ENCODE results near the gene DNAAF5. TPM values are rescaled to one million over a fixed set of nuclear protein-coding genes. Genes with fewer than 3 reads are reported as not detected.
"Not testable (repeated sequence)": the region's sequence is repeated elsewhere in the genome, so short reads cannot be mapped to it uniquely, and the experiment has no call there.

The DNAAF5 gene
- total RNA-seq, 1 donor from 2014 or later = 17.7 TPM

DNA sequence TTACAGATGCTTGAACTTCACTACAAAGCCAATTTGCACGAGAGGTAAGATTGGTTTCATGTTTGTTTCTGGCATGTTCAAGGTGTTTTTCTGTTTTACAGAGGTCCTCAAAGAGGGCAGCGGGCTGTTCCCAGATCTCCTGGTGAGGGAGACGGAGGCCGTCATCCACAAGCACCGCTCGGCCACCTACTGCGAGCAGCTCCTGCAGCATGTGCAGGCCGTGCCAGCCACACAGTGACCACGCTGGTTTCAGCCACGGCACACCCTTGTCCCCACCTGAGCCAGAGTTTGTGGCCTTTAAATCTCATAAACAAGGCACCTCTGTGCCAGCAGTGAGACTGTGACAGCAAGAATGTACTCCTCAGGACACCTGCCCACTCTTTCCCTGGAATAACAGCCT, 58.9 kb downstream of the DNAAF5 start:
- no peak for DNase-seq (ENCODE audit: missing footprints)
- no peak for ATAC-seq
- intact Hi-C loops (cut with DNase I) = loop anchor here (5.0 kb wide), 1 partner anchor 47 kb away; the partner anchor contains the start of gene SUN1

DNA sequence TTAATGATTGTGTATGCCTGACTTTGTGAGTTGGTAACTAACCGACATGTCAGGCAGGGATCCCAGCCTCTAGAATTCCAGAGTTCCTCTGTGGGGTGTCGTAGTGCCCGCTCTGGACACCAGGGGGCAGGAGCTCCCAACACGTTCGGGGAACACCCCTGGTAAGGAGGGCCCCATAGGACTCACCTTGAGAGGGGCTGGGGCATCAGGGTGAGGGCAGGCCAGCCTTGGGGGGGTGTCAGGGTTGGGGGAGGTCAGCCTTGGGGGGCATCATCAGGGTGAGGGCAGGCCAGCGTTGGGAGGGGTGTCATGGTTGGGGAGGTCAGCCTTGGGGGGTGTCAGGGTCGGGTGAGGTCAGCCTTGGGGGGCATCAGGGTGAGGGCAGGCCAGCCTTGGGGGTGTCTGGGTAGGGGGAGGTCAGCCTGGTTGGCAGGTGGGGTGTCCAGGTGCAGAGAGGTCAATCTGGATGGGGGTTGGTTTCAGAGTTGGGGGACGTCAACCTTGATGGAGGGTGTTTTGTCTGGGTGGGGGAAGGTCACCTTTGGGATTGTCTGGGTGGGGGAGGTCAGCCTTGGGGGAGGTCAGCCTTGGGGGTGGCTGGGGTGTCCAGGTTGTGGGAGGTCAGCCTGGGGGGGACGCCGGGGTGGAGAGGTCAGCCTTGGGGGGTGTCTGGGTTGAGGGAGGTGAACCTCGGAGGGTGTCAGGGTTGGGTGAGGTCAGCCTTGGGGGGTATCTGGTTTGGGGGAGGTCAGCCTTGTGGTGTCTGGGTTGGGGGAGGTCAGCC, 60.2 kb downstream of the DNAAF5 start:
- ATAC-seq = peak; percentile 84
- intact Hi-C loops (cut with DNase I) = loop anchor here (1.0 to 5.0 kb wide), 2 partner anchors 46 to 87 kb away; partner anchors contain the start of gene SUN1
- DNase-seq (ENCODE audit: missing footprints) = no peak

DNA sequence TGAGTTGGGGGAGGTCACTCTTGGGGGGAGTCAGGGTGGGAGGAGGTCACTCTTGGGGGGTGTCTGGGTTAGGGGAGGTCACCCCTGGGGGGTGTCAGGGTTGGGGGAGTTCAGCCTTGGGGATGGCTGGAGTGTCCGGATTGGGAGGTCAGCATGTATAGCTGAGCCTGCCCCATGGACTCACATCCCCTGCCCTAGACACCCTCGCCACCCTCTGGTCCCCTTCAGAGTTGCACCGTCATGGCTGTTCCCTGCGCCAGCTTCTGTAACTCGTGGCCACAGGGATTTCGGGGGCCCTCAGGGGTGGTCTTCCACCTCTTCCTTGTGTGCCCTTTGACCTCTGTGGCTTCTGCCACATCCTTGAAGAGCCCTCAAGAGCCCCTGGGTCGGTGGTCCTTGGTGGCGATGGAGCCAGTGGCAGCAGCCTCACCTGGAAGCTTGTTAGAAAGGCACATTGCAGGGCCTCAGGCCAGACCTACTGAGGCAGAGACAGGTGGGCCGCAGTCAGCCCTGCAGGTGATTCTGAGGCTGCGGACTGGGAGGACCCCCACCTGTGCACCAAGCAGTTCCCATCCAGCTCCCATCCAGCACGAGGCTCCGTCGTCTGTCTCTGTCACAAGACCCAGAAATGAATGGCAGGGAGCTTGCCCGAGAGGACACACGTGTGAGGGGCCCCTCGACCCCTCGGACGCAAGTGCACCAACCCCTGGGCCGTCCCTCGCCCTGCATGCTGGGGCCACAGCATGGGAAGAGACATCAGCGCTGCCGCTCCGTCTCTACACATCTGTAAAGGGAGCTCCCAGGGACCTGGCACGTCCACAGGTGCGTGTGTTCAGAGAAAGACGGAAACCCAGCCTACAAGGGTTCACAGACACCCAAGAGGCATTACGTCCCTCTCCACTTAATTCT, 61.1 kb downstream of the DNAAF5 start:
- no peak for DNase-seq (ENCODE audit: missing footprints)
- intact Hi-C loops (cut with DNase I) = loop anchor here (5.0 kb wide), 1 partner anchor 45 kb away; the partner anchor contains the start of gene SUN1
- ATAC-seq = no peak

DNA sequence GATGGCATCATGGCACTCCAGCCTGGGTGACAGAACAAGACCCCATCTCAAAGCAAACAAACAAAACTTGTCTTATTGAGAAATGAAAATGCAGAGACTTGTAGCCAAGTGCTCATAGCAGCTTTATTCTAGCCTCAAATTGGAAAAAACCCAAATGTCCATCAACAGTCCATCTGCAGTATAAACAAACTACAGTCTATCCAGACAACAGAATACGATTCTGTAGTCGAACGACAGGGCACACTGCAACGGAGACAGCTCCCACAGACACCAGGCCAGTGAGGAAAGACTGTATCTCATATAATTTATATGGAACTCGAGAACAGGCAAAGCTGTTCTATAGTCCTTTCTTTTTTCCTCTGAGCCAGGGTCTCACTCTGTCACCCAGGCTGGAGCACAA, 65.0 kb downstream of the DNAAF5 start:
- ATAC-seq (no peak), DNase-seq (ENCODE audit: missing footprints) (no peak)
- intact Hi-C loops (cut with DNase I) = no loop called here

DNA sequence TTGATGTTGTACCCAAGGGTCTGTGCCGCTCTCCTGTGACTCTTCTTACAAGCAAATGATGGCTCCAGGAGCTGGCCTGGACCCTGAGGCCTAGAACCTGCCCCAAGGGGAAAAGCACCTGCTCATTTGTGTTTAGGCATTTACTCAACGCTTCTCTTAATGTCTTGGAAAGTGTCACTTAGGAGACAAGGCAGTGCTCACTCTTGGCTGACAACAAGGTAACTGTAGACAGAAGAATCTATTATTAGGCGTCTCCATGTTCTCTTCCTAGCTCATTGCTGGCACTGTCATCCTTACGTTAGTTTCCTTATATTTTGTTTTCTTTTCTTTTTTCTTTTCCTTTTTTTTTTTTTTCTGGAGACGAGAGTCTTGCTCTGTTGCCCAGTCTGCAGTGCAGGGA, 67.7 kb downstream of the DNAAF5 start:
- intact Hi-C loops (cut with DNase I) = no loop called here
- ATAC-seq (no peak), DNase-seq (ENCODE audit: missing footprints) (no peak)

DNA sequence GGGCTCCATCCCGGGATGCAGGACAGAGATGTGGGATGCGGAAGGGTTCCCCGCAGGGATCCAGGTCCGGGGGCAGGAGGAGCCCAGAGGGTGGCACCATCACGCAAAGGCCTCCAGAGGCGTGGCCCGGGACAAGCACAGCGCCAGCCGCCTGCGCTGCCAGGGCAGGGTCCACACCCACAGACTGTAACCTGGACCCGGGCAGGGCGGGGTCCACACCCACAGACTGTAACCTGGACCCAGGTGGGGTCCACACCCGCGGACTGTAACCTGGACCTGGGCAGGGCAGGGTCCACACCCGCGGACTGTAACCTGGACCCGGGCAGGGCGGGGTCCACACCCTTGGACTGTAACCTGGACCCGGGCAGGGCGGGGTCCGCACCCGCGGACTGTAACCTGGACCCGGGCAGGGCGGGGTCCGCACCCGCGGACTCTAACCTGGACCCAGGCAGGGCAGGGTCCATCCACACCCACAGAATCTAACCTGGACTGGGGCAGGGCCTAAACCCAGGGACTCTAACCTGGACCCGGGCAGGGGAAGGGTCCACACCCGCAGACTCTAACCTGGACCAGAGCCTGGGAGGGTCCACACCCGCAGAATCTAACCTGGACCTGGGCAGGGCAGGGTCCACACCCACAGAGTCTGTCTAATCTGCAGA, 68.3 kb downstream of the DNAAF5 start:
- intact Hi-C loops (cut with DNase I) = no loop called here
- DNase-seq (ENCODE audit: missing footprints) (no peak), ATAC-seq (peak; percentile 10)

DNA sequence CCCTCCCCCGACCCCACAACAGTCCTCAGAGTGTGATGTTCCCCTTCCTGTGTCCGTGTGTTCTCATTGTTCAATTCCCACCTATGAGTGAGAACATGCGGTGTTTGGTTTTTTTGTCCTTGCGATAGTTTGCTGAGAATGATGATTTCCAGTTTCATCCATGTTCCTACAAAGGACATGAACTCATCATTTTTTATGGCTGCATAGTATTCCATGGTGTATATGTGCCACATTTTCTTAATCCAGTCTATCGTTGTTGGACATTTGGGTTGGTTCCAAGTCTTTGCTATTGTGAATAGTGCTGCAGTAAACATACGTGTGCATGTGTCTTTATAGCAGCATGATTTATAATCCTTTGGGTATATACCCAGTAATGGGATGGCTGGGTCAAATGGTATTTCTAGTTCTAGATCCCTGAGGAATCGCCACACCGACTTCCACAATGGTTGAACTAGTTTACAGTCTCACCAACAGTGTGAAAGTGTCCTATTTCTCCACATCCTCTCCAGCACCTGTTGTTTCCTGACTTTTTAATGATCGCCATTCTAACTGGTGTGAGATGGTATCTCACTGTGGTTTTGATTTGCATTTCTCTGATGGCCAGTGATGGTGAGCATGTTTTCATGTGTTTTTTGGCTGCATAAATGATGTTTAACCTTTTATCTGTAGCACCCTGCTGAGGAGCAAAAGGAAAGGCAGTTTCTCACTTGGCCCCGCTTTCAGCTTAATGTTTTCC, 70.1 kb downstream of the DNAAF5 start:
- intact Hi-C loops (cut with DNase I); ATAC-seq; DNase-seq (ENCODE audit: missing footprints): not testable (repeated sequence)

DNA sequence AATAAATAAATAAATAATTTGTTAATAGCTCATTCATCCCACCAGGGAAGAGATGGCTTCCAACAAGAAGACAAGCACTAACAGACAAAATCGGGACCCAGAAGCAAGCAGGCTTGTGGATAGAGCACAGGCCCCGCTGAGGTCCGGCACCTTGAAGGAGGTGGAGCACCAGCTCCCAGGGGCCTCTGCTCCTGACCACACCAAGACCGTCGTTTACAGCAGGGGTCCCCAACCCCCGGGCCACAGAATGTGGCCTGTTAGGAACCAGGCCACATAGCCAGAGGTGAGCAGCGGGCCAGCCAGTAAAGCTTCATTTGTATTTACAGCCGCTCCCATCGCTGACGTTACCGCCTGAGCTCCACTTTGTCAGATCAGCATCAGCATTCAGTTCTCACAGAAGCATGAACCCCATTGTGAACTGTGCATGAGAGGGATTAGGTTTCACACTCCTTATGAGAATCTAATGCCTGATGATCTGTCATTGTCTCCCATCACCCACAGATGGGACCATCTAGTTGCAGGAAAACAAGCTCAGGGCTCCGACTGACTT, 72.5 kb downstream of the DNAAF5 start:
- ATAC-seq (no peak), DNase-seq (ENCODE audit: missing footprints) (no peak)
- intact Hi-C loops (cut with DNase I) = no loop called here

DNA sequence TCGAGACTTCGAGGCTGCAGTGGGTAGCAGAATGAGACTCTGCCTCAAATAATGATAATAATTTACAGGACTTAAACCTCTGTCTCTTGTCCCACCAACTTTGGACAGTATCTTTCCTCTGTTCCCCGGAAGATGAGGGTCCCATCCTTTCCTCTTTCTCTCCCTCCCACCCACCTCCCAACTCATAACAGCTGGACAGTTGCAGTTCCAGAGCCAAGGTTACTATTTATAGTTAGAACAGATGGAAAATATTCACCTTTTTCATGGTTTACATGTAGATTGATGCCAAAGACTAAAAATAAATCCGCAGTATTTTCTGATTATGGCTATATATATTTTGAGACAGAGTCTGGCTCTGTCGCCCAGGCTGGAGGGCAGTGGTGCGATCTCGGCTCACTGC, 74.2 kb downstream of the DNAAF5 start:
- ATAC-seq = no peak
- DNase-seq (ENCODE audit: missing footprints) = no peak
- intact Hi-C loops (cut with DNase I) = no loop called here

DNA sequence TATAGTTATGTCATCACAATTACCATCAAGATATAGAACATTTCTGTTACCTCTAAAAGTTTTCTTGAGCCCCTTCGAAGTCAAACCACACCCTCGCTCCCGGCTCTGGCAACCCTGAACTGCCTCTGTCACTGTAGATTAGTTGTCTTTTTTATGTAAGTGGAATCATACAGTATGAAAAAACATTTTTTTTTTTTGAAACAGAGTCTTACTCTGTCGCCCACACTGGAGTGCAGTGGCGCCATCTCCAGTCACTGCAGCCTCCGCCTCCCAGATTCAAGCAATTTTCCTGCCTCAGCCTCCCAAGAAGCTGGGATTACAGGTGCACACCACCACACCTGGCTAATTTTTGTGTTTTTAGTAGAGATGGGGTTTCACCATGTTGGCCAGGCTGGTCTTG, 74.9 kb downstream of the DNAAF5 start:
- DNase-seq (ENCODE audit: missing footprints); ATAC-seq; intact Hi-C loops (cut with DNase I): not testable (repeated sequence)

DNA sequence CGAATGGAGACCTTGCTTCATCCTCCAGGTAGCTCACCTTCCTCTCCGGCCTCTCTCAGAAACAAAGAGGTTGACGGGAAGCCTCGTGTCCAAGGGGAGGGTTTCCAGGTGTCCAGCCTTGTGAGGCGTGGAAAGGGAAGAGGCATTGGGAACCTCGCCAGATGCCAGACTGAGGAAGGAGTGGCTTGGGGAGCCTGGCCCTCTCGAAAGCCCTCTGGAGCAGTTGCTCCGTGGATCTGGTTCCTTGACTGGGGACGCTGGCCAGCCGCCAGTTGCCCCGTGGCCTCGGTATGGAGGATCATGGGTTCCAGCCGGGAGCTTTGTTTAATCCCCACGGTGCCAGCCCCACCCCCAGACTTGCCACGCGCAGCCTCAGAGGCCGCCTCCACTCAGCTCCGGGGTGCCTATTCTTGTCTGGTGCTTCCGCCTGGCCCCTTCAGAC, 75.5 kb downstream of the DNAAF5 start:
- DNase-seq (ENCODE audit: missing footprints) = peak; percentile 81
- intact Hi-C loops (cut with DNase I) = no loop called here
- ATAC-seq = peak; percentile 39

DNA sequence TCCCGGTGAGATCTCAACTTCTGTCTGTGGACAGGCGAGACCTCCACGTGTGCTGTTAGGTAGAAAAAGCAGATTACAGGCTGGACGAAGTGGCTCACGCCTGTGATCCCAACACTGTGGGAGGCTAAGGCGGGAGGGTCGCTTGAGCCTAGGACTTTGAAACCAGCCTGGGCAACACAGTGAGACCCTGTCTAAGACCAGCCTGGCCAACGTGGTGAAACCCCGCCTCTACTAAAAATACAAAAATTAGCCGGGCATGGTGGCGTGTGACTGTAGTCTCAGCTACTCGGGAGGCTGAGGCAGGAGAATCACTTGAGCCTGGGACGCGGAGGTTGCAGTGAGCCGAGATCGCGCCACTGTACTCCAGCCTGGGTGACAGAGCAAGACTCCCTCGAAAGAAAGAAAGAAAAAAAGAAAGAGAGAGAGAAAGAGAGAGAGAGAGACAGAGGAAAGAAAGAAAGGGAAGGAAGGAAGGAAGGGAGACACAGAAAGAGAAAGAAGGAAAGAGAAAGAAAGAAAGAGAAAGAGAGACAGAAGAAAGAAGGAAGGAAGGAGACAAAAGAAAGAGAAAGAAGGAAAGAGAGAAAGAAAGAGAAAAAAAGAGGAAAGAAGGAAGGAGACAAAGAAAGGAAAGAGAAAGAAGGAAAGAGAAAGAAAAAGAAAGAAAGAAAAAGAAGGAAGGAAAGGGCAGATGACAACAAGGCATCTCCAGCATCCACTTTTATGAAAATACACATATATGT, 76.2 kb downstream of the DNAAF5 start:
- ATAC-seq (no peak), DNase-seq (ENCODE audit: missing footprints) (no peak)
- intact Hi-C loops (cut with DNase I) = no loop called here

DNA sequence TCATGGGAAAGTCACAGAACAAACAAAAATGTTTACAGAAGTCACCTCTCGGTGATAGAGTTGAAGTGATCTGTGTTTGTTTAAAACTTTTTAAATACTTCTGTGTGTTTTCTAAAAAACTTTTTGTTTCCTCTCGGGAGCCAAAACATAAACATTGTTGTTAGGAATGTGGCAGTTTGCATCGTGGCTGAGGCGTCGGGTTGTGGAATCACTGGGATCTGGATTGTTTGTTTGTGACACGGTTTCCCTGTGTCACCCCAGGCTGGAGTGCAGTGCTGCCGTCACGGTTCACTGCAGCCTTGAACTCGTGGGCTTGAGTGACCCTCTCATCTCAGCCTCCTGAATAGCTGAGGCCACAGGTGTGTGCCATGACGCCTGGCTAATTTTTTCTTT, 76.7 kb downstream of the DNAAF5 start:
- intact Hi-C loops (cut with DNase I) = no loop called here
- DNase-seq (ENCODE audit: missing footprints) (no peak), ATAC-seq (no peak)

DNA sequence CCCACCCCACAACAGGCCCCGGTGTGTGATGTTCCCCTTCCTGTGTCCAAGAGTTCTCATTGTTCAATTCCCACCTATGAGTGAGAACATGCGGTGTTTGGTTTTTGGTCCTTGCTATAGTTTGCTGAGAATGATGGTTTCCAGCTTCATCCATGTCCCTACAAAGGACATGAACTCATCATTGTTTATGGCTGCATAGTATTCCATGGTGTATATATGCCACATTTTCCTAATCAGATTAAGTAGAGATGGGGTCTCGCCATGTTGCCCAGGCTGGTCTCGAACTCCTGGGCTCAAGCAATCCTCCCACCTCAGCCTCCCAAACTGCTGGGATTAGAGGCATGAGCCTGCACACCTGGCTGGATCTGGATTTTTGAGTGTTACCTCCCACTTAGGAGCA, 77.3 kb downstream of the DNAAF5 start:
- intact Hi-C loops (cut with DNase I); DNase-seq (ENCODE audit: missing footprints); ATAC-seq: not testable (repeated sequence)

DNA sequence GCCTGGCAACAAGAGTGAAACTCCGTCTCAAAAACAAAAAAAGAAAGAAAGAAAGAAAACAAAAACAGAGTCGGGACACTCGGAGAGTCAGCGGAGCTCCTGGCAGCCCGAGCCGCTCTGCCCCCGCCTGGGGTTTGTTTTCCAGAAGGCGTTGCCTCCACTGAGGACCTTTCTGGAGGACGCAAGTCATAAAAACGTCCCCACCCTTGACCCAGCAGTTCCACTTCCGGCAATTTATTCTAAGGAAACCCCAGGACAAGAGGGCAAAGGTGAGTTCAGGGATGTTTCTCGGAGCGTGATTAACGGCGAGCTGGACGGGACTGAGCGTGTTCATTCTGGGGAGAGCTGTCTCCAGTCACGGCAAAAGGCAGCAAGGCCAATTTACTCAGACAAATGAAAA, 78.8 kb downstream of the DNAAF5 start:
- ATAC-seq (no peak), DNase-seq (ENCODE audit: missing footprints) (no peak)
- intact Hi-C loops (cut with DNase I) = no loop called here

DNA sequence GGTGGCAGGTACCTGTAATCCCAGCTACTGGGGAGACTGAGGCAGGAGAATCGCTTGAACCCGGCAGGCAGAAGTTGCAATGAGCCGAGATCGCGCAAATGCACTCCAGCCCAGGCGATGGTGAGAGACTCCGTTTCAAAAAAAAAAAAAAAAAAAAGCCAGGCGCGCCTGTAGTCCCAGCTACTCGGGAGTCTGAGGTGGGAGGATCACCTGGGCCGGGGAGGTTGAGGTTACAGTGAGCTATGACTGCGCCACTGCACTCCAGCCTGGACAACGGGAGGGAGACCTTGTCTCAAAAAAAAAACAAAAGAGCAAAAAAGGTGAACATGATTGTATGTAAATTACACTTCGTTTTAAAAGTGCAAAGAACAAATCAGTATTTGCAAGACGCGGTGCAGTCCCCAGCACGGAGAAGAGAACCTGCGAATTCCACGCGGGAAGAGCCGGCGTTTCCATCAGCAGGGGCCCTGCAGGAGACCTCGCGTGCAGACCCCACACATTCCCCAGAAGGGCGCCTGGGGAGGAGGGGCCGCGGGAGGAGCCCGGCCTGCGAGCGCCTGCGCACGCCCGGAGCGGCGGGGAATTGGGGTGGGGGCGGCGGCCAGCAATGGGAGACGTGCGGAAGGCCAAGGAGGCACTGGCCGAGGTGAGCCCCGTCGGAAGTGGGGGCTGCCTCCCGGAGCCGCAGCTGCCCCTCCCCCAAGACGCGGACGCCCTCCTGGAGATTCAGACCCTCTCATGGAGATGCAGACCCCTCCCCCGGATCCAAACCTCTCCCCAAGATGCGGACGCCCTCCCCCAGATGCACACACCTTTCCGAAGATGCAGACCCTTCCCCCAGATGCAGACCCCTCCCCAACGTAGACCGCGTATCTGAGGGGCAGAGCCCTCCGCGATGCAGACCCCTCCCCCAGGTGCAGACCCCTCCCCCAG, 89.1 kb downstream of the DNAAF5 start:
- DNase-seq (ENCODE audit: missing footprints) (no peak), ATAC-seq (no peak)

More for the DNA sequence above, 89.1 kb downstream of the DNAAF5 start:
- intact Hi-C loops (cut with DNase I) = loop anchor here (2.0 kb wide), 1 partner anchor 15 kb away; no protein-coding TSS in a partner anchor
